CD8-positive, alpha-beta memory T cell (primary cell): Measurements from ENCODE around the gene ZP4. TPM values are rescaled to one million over a fixed set of nuclear protein-coding genes. Genes with fewer than 3 reads are reported as not detected.

Experiments
- CTCF ChIA-PET: fragments of 350-600 bp; sonication (Branson Sonifier 250); formaldehyde crosslinking; loops from one replicate; lab custom pipeline; 2021; ENCODE audit warnings: antibody characterized with exemption; lab: Charles Lee
- POLR2A ChIA-PET: fragments of 350-600 bp; sonication (Branson Sonifier 250); formaldehyde crosslinking; loops from one replicate; lab custom pipeline; 2021; ENCODE audit warnings: antibody characterized with exemption; lab: Charles Lee
- DNase-seq, 5 donors: peaks; one replicate each; pipeline versions ENCODE4 v3.0.0 to v3.0.0-alpha.2; 2020 to 2022; ENCODE audit warnings: mixed read lengths in 1 of 5
- H3K27ac ChIP-seq: one replicate; pipeline ENCODE4 v1.7.0; 2013; ENCODE audit warnings: low read depth, mild to moderate bottlenecking, low read length, moderate library complexity
- H3K27me3 ChIP-seq: 2 replicates; pipeline ENCODE4 v1.7.0; 2013; ENCODE audit warnings: low read length, mild to moderate bottlenecking; ENCODE audit not compliant: insufficient read depth, poor library complexity, severe bottlenecking
- H3K36me3 ChIP-seq: 2 replicates; pipeline ENCODE4 v1.7.0; 2013; ENCODE audit warnings: mild to moderate bottlenecking, low read length, moderate library complexity; ENCODE audit not compliant: insufficient read depth
- H3K4me1 ChIP-seq: 2 replicates; pipeline ENCODE4 v1.7.0; 2013; ENCODE audit warnings: mild to moderate bottlenecking, low read length, moderate library complexity; ENCODE audit not compliant: insufficient read depth
- H3K4me3 ChIP-seq: 2 replicates; pipeline ENCODE4 v1.7.0; 2013; ENCODE audit warnings: mild to moderate bottlenecking, low read length
- H3K9me3 ChIP-seq: 2 replicates; pipeline ENCODE4 v1.7.0; 2013; ENCODE audit warnings: mild to moderate bottlenecking, low read length
- H3K27ac Mint-ChIP-seq, 8 donors: one replicate each; pipeline ENCODE4 v1.8.0; 2020 to 2021; ENCODE audit warnings: mixed read lengths in 8 of 8, mild to moderate bottlenecking in 6 of 8, inconsistent platforms in 3 of 8, moderate library complexity in 3 of 8
- H3K27me3 Mint-ChIP-seq, 2 donors: one replicate each; pipeline ENCODE4 v1.8.0; 2020 to 2021; ENCODE audit warnings: mixed read lengths in 2 of 2, mild to moderate bottlenecking in 1 of 2, moderate library complexity in 1 of 2
- H3K36me3 Mint-ChIP-seq, 3 donors: one replicate each; pipeline ENCODE4 v1.8.0; 2020 to 2021; ENCODE audit warnings: mixed read lengths in 3 of 3, inconsistent platforms in 1 of 3, mild to moderate bottlenecking in 1 of 3
- H3K4me1 Mint-ChIP-seq, 3 donors: one replicate each; pipeline ENCODE4 v1.8.0; 2020 to 2021; ENCODE audit warnings: mixed read lengths in 3 of 3, inconsistent platforms in 1 of 3, mild to moderate bottlenecking in 1 of 3
- H3K4me3 Mint-ChIP-seq, 7 donors: one replicate each; pipeline ENCODE4 v1.8.0; 2020 to 2021; ENCODE audit warnings: mixed read lengths in 7 of 7, mild to moderate bottlenecking in 6 of 7, moderate library complexity in 4 of 7, inconsistent platforms in 2 of 7
- H3K9me3 Mint-ChIP-seq, 5 donors: one replicate each; pipeline ENCODE4 v1.8.0; 2020 to 2022; ENCODE audit warnings: mixed read lengths in 5 of 5, mild to moderate bottlenecking in 3 of 5, moderate library complexity in 2 of 5, inconsistent platforms in 1 of 5
- polyA plus RNA-seq: library from polyadenylated mRNA; unstranded; fragments of 300-500 nt; fragmentation: Illumina TruSeq; gene quantifications from one replicate; pipeline ENCODE4 v1.2.3, GENCODE V29; 2021
- total RNA-seq, 2 experiments: library from RNA; stranded (reverse); gene quantifications; one replicate each; pipeline ENCODE4 v1.2.3, GENCODE V29; 2021

The ZP4 gene
- total and polyA plus RNA-seq, 3 experiments from 2014 or later: not detected

GRCh38 chr1:237910834-237911233 is 20.1 kb upstream of the ZP4 start:
- Mint-ChIP-seq H3K9me3 (peaks cover 2 to 7% (median 5%) of the 10 kb centered on the region in 5 donors), H3K27ac (no peak overlapping the region), H3K4me3 (no peak overlapping the region), H3K27me3 (peaks cover 0 to 1% of the 10 kb centered on the region in 2 donors), H3K36me3 (no peaks in the 10 kb centered on the region), H3K4me1 (no peaks in the 10 kb centered on the region)
- CTCF ChIA-PET: no interaction called here
- Histone ChIP-seq H3K27me3 (no peaks in the 10 kb centered on the region), H3K4me3 (no peak overlapping the region), H3K27ac (no peak overlapping the region), H3K9me3 (no peaks in the 10 kb centered on the region), H3K36me3 (no peaks in the 10 kb centered on the region), H3K4me1 (no peaks in the 10 kb centered on the region)
- DNase-seq: no peak
- POLR2A ChIA-PET: no interaction called here

GRCh38 chr1:237903961-237904360 is 13.2 kb upstream of the ZP4 start:
- POLR2A ChIA-PET: no interaction called here
- Mint-ChIP-seq H3K27ac (no peak overlapping the region), H3K4me3 (no peak overlapping the region), H3K27me3 (peaks cover 0 to 1% of the 10 kb centered on the region in 2 donors), H3K4me1 (no peaks in the 10 kb centered on the region), H3K36me3 (no peaks in the 10 kb centered on the region), H3K9me3 (peaks cover 0 to 6% (median 4%) of the 10 kb centered on the region in 5 donors)
- no peak for DNase-seq
- H3K4me1 ChIP-seq: no peaks in the 10 kb centered on the region
- H3K9me3 ChIP-seq: no peaks in the 10 kb centered on the region
- CTCF ChIA-PET: no interaction called here
- no peak overlapping the region for H3K4me3 ChIP-seq
- H3K27me3 ChIP-seq: no peaks in the 10 kb centered on the region
- H3K36me3 ChIP-seq: no peaks in the 10 kb centered on the region
- H3K27ac ChIP-seq: no peak overlapping the region

GRCh38 chr1:237902960-237903743 is 12.4 kb upstream of the ZP4 start:
- no peak overlapping the region for H3K27ac ChIP-seq
- no peak overlapping the region for H3K4me3 ChIP-seq
- Mint-ChIP-seq H3K4me1 (no peaks in the 10 kb centered on the region), H3K27ac (no peak overlapping the region), H3K4me3 (no peak overlapping the region), H3K36me3 (no peaks in the 10 kb centered on the region), H3K27me3 (peaks cover 0 to 1% of the 10 kb centered on the region in 2 donors), H3K9me3 (peaks cover 0 to 4% (median 3%) of the 10 kb centered on the region in 5 donors)
- no peaks in the 10 kb centered on the region for H3K36me3 ChIP-seq
- ChIA-PET POLR2A (no interaction called here), CTCF (no interaction called here)
- H3K27me3 ChIP-seq: no peaks in the 10 kb centered on the region
- no peak for DNase-seq
- no peaks in the 10 kb centered on the region for H3K9me3 ChIP-seq
- no peaks in the 10 kb centered on the region for H3K4me1 ChIP-seq

GRCh38 chr1:237901299-237901934 is 10.7 kb upstream of the ZP4 start:
- Histone ChIP-seq H3K4me3 (no peak overlapping the region), H3K4me1 (no peaks in the 10 kb centered on the region), H3K27me3 (no peaks in the 10 kb centered on the region), H3K27ac (no peak overlapping the region), H3K9me3 (no peaks in the 10 kb centered on the region), H3K36me3 (no peaks in the 10 kb centered on the region)
- no peak for DNase-seq
- Mint-ChIP-seq H3K9me3 (peaks cover 0 to 4% (median 3%) of the 10 kb centered on the region in 5 donors), H3K4me1 (no peaks in the 10 kb centered on the region), H3K36me3 (no peaks in the 10 kb centered on the region), H3K27me3 (no peaks in the 10 kb centered on the region), H3K27ac (no peak overlapping the region), H3K4me3 (no peak overlapping the region)
- ChIA-PET CTCF (no interaction called here), POLR2A (no interaction called here)

- Histone ChIP-seq H3K36me3 (no peaks in the 10 kb centered on the region), H3K9me3 (no peaks in the 10 kb centered on the region), H3K4me3 (no peak overlapping the region), H3K27ac (no peak overlapping the region), H3K4me1 (no peaks in the 10 kb centered on the region), H3K27me3 (no peaks in the 10 kb centered on the region)
- no peak overlapping the region for H3K27ac Mint-ChIP-seq
- no peaks in the 10 kb centered on the region for H3K36me3 Mint-ChIP-seq
- H3K4me1 Mint-ChIP-seq: no peaks in the 10 kb centered on the region
- no peak for DNase-seq
- H3K9me3 Mint-ChIP-seq: peaks cover 0 to 2% (median 1%) of the 10 kb centered on the region in 5 donors
- POLR2A ChIA-PET: no interaction called here
- H3K27me3 Mint-ChIP-seq: no peaks in the 10 kb centered on the region
- H3K4me3 Mint-ChIP-seq: no peak overlapping the region
- CTCF ChIA-PET: no interaction called here
These were observed 4.9 kb upstream of the ZP4 start for GRCh38 chr1:237895630-237896029.

GRCh38 chr1:237894131-237894530 is 3.4 kb upstream of the ZP4 start:
- no peaks in the 10 kb centered on the region for H3K27me3 ChIP-seq
- ChIA-PET POLR2A (no interaction called here), CTCF (no interaction called here)
- no peak overlapping the region for H3K4me3 Mint-ChIP-seq
- H3K9me3 Mint-ChIP-seq: peaks cover 0 to 2% (median 0%) of the 10 kb centered on the region in 5 donors
- H3K36me3 ChIP-seq: no peaks in the 10 kb centered on the region
- DNase-seq: no peak
- no peak overlapping the region for H3K27ac ChIP-seq
- H3K27ac Mint-ChIP-seq: no peak overlapping the region
- H3K4me1 ChIP-seq: no peaks in the 10 kb centered on the region
- no peak overlapping the region for H3K4me3 ChIP-seq
- no peaks in the 10 kb centered on the region for H3K36me3 Mint-ChIP-seq
- H3K4me1 Mint-ChIP-seq: no peaks in the 10 kb centered on the region
- no peaks in the 10 kb centered on the region for H3K27me3 Mint-ChIP-seq
- H3K9me3 ChIP-seq: no peaks in the 10 kb centered on the region

- Histone ChIP-seq H3K36me3 (no peaks in the 10 kb centered on the region), H3K27me3 (no peaks in the 10 kb centered on the region), H3K9me3 (no peaks in the 10 kb centered on the region), H3K4me3 (no peak overlapping the region), H3K27ac (no peak overlapping the region), H3K4me1 (no peaks in the 10 kb centered on the region)
- DNase-seq: no peak
- ChIA-PET CTCF (no interaction called here), POLR2A (no interaction called here)
- Mint-ChIP-seq H3K36me3 (no peaks in the 10 kb centered on the region), H3K27me3 (no peaks in the 10 kb centered on the region), H3K4me1 (no peaks in the 10 kb centered on the region), H3K4me3 (no peak overlapping the region), H3K27ac (no peak overlapping the region), H3K9me3 (peaks cover 0 to 2% (median 0%) of the 10 kb centered on the region in 5 donors)
These were observed 1.3 kb upstream of the ZP4 start for GRCh38 chr1:237891979-237892378.

- no peaks in the 10 kb centered on the region for H3K27me3 Mint-ChIP-seq
- H3K4me1 Mint-ChIP-seq: no peaks in the 10 kb centered on the region
- no peak for DNase-seq
- Histone ChIP-seq H3K27ac (no peak overlapping the region), H3K9me3 (no peaks in the 10 kb centered on the region), H3K4me1 (no peaks in the 10 kb centered on the region), H3K4me3 (no peak overlapping the region), H3K36me3 (no peaks in the 10 kb centered on the region), H3K27me3 (no peaks in the 10 kb centered on the region)
- ChIA-PET CTCF (no interaction called here), POLR2A (no interaction called here)
- H3K27ac Mint-ChIP-seq: no peak overlapping the region
- no peak overlapping the region for H3K4me3 Mint-ChIP-seq
- H3K36me3 Mint-ChIP-seq: no peaks in the 10 kb centered on the region
- H3K9me3 Mint-ChIP-seq: peaks cover 0 to 2% (median 0%) of the 10 kb centered on the region in 5 donors
These were observed 544 bp upstream of the ZP4 start for GRCh38 chr1:237891266-237891665.
